ENCODE data around the gene ASXL3. TPM values are rescaled to one million over a fixed set of nuclear protein-coding genes. Genes with fewer than 3 reads are reported as not detected.

The ASXL3 gene
- total and polyA plus RNA-seq, 4 donors, result 0.19 to 1.3 (median 0.39) TPM

DNA sequence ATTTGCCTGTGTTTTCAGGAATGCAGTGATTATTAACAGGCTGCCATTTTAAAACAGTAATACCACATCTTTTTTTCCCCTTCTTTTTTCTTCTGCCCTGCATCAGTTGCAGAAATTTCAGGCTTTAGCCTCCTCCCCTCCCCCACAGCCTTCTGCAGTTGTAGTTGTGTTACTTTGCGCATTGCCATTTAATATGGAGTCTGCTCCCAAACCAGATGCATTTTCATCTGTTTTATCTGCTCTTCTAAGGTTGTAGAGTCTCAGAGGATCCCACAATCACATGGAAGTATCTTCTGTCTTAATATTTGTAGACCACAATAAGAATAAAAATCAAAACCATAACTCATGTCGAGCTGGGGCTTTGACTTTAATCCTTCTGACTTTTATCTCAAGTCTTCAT is 3.8 kb downstream of the ASXL3 start:
- no peaks in the 10 kb centered on the region for H3K9me3 ChIP-seq (ENCODE audit: control insufficient read depth in 4 of 4, low read length in 3 of 4)
- no peak for TF ChIP-seq NR2F2 (IDR thresholded peaks at IDR 0.05)
- TF ChIP-seq TAF1 (conservative IDR thresholded peaks at IDR 0.05), result no peak
- no peak for TF ChIP-seq YY1 (IDR thresholded peaks at IDR 0.05)
- TF ChIP-seq EGR1 (IDR thresholded peaks at IDR 0.05; ENCODE audit: low read depth in 2 of 2), result no peak
- no peak for TF ChIP-seq FOXA2 (IDR thresholded peaks at IDR 0.05)
- TF ChIP-seq, protein P1, sequence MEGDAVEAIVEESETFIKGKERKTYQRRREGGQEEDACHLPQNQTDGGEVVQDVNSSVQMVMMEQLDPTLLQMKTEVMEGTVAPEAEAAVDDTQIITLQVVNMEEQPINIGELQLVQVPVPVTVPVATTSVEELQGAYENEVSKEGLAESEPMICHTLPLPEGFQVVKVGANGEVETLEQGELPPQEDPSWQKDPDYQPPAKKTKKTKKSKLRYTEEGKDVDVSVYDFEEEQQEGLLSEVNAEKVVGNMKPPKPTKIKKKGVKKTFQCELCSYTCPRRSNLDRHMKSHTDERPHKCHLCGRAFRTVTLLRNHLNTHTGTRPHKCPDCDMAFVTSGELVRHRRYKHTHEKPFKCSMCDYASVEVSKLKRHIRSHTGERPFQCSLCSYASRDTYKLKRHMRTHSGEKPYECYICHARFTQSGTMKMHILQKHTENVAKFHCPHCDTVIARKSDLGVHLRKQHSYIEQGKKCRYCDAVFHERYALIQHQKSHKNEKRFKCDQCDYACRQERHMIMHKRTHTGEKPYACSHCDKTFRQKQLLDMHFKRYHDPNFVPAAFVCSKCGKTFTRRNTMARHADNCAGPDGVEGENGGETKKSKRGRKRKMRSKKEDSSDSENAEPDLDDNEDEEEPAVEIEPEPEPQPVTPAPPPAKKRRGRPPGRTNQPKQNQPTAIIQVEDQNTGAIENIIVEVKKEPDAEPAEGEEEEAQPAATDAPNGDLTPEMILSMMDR (IDR thresholded peaks at IDR 0.05; ENCODE audit: low read depth, low read length, missing input control), result no peak
- TF ChIP-seq ZBTB33 (IDR thresholded peaks at IDR 0.05), result no peak
- TF ChIP-seq SP1 (IDR thresholded peaks at IDR 0.05), result no peak
- no peak for TF ChIP-seq GABPA (IDR thresholded peaks at IDR 0.05 in 1 of 2, conservative IDR thresholded peaks at IDR 0.05 in 1 of 2)
- TF ChIP-seq, protein P2, sequence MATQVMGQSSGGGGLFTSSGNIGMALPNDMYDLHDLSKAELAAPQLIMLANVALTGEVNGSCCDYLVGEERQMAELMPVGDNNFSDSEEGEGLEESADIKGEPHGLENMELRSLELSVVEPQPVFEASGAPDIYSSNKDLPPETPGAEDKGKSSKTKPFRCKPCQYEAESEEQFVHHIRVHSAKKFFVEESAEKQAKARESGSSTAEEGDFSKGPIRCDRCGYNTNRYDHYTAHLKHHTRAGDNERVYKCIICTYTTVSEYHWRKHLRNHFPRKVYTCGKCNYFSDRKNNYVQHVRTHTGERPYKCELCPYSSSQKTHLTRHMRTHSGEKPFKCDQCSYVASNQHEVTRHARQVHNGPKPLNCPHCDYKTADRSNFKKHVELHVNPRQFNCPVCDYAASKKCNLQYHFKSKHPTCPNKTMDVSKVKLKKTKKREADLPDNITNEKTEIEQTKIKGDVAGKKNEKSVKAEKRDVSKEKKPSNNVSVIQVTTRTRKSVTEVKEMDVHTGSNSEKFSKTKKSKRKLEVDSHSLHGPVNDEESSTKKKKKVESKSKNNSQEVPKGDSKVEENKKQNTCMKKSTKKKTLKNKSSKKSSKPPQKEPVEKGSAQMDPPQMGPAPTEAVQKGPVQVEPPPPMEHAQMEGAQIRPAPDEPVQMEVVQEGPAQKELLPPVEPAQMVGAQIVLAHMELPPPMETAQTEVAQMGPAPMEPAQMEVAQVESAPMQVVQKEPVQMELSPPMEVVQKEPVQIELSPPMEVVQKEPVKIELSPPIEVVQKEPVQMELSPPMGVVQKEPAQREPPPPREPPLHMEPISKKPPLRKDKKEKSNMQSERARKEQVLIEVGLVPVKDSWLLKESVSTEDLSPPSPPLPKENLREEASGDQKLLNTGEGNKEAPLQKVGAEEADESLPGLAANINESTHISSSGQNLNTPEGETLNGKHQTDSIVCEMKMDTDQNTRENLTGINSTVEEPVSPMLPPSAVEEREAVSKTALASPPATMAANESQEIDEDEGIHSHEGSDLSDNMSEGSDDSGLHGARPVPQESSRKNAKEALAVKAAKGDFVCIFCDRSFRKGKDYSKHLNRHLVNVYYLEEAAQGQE (IDR thresholded peaks at IDR 0.05), result no peak
- TF ChIP-seq FOXA1 (IDR thresholded peaks at IDR 0.05), result no peak
- TF ChIP-seq RXRA (IDR thresholded peaks at IDR 0.05), result no peak
- TF ChIP-seq, protein P3, sequence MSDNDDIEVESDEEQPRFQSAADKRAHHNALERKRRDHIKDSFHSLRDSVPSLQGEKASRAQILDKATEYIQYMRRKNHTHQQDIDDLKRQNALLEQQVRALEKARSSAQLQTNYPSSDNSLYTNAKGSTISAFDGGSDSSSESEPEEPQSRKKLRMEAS (IDR thresholded peaks at IDR 0.05), result no peak
- TF ChIP-seq JUND (IDR thresholded peaks at IDR 0.05), result no peak
- no peak overlapping the region for H3K9ac ChIP-seq (ENCODE audit: low read depth in 1 of 2, low read length in 2 of 2)
- peaks cover 0 to 18% (median 7%) of the 10 kb centered on the region in 4 donors for H3K4me1 ChIP-seq (ENCODE audit: control insufficient read depth in 4 of 4, insufficient read depth in 4 of 4, low read length in 3 of 4)
- no peaks in the 10 kb centered on the region for H3K27me3 ChIP-seq (ENCODE audit: control insufficient read depth in 4 of 4, insufficient read depth in 4 of 4, low read length in 3 of 4)
- no peak for DNase-seq (ENCODE audit: low spot score)
- WGBS, result 78% methylated on average over 2 of the region's 2 CpGs
- no peaks in the 10 kb centered on the region for H3K36me3 ChIP-seq (ENCODE audit: control insufficient read depth in 4 of 4, insufficient read depth in 3 of 4, low read depth in 1 of 4, low read length in 3 of 4)
- no peak overlapping the region for H3K4me3 ChIP-seq (ENCODE audit: low read depth in 1 of 3, low read length in 3 of 3)
- H3K27ac ChIP-seq (ENCODE audit: low read depth in 1 of 2, low read length in 2 of 2), result no peak overlapping the region

DNA sequence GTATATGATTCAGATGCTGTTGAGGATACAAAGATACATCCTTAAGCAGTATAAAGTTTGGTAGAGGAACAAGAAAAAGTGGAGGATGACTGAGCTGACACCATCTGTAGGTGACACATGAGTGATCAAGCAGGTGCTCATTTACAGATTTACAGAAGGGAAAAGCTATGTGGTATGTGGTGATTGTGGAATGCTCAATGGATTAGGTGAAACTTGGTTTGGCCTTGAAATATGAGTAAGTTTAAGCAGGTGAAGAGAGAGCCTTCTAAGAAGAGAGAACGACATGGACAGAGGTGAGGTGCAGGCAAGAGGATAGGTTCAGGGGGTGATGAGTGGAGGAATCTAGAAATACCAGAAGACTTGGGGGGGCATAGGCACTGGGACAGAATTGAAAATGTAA is 5.9 kb downstream of the ASXL3 start:
- no peaks in the 10 kb centered on the region for H3K27me3 ChIP-seq (ENCODE audit: control insufficient read depth in 4 of 4, insufficient read depth in 4 of 4, low read length in 3 of 4)
- peaks cover 0 to 11% (median 3%) of the 10 kb centered on the region in 4 donors for H3K4me1 ChIP-seq (ENCODE audit: control insufficient read depth in 4 of 4, insufficient read depth in 4 of 4, low read length in 3 of 4)
- H3K4me3 ChIP-seq (ENCODE audit: low read depth in 1 of 3, low read length in 3 of 3), result no peak overlapping the region
- H3K36me3 ChIP-seq (ENCODE audit: control insufficient read depth in 4 of 4, insufficient read depth in 3 of 4, low read depth in 1 of 4, low read length in 3 of 4), result no peaks in the 10 kb centered on the region
- TF ChIP-seq, protein P3 (IDR thresholded peaks at IDR 0.05), result no peak
- TF ChIP-seq RXRA (IDR thresholded peaks at IDR 0.05), result no peak
- TF ChIP-seq ATF3 (IDR thresholded peaks at IDR 0.05), result no peak
- no peak for TF ChIP-seq GABPA (IDR thresholded peaks at IDR 0.05 in 1 of 2, conservative IDR thresholded peaks at IDR 0.05 in 1 of 2)
- TF ChIP-seq SP1 (IDR thresholded peaks at IDR 0.05), result no peak
- TF ChIP-seq FOXA2 (IDR thresholded peaks at IDR 0.05), result no peak
- TF ChIP-seq TAF1 (conservative IDR thresholded peaks at IDR 0.05), result no peak
- no peak for DNase-seq (ENCODE audit: low spot score)
- no peak overlapping the region for H3K27ac ChIP-seq (ENCODE audit: low read depth in 1 of 2, low read length in 2 of 2)
- 91% methylated on average over 1 of the region's 1 CpG for WGBS
- H3K9me3 ChIP-seq (ENCODE audit: control insufficient read depth in 4 of 4, low read length in 3 of 4), result no peaks in the 10 kb centered on the region
- no peak overlapping the region for H3K9ac ChIP-seq (ENCODE audit: low read depth in 1 of 2, low read length in 2 of 2)

All from liver (tissue), 9 donors.